HepG2 (cell line): Measurements from ENCODE around the gene SYNGR1. TPM values are rescaled to one million over a fixed set of nuclear protein-coding genes. Genes with fewer than 3 reads are reported as not detected.

Experiments used
- ATAC-seq: fragments of 200-7000 bp; cut with Tn5 transposase; 3 replicates; pipeline ENCODE4 v1.9.1; 2020; ENCODE audit warnings: mild to moderate bottlenecking, moderate library complexity
- BruUV-seq: library from RNA; stranded (reverse); fragments of 400-500 nt; replicated peaks from 2 replicates; lab custom pipeline; 2021; lab: Mats Ljungman, UMichigan
- CTCF ChIA-PET: fragments of 300-600 bp; formaldehyde crosslinking; extraction: SDS; loops from one replicate; lab custom pipeline; 2021; ENCODE audit warnings: low total read pairs, inconsistent platforms, low intra/inter-chr PET ratio; lab: Yijun Ruan, JAX
- POLR2A ChIA-PET: fragments of 350-600 bp; sonication (Branson Sonifier 250); formaldehyde crosslinking; loops from one replicate; lab custom pipeline; 2020; ENCODE audit warnings: antibody characterized with exemption, inconsistent platforms; lab: Yijun Ruan, JAX
- DNase-seq: peaks from one replicate; pipeline ENCODE4 v3.0.0-alpha.2; 2015; ENCODE audit warnings: low spot score
- FAIRE-seq: peaks from 3 replicates; lab custom pipeline; 2011; peaks lifted over from hg19 to GRCh38; lab: Jason Lieb, UNC
- H2AFZ ChIP-seq: one replicate; pipeline ENCODE4 v1.6.1; 2011; ENCODE audit warnings: low read length, inconsistent platforms
- H3K27ac ChIP-seq: fragments of 300-600 bp; 3 replicates; pipeline ENCODE4 v1.8.0; 2011; ENCODE audit warnings: mixed run types, mild to moderate bottlenecking, mixed read lengths, low read length, inconsistent platforms; ENCODE audit not compliant: insufficient read depth; ENCODE audit errors: extremely low read length
- H3K27me3 ChIP-seq, 2 experiments: fragments of 200-600 bp in 1 of 2; 2 replicates in 1 of 2; 3 replicates in 1 of 2; pipeline versions ENCODE4 v1.6.0 to v1.8.0; 2011; ENCODE audit warnings: low read length in 2 of 2, mild to moderate bottlenecking in 2 of 2, moderate library complexity in 2 of 2, inconsistent platforms in 1 of 2; ENCODE audit not compliant: insufficient read depth in 2 of 2, control insufficient read depth in 1 of 2
- H3K36me3 ChIP-seq, 2 experiments: fragments of 200-600 bp in 1 of 2; replicated peaks in 1 of 2; 2 replicates in 1 of 2; 3 replicates in 1 of 2; pipeline versions ENCODE4 v1.5.1 to v1.8.0; 2011; ENCODE audit warnings: low read length in 2 of 2, inconsistent platforms in 1 of 2; ENCODE audit not compliant: insufficient read depth in 2 of 2, control insufficient read depth in 1 of 2
- H3K4me1 ChIP-seq: 2 replicates; pipeline ENCODE4 v1.5.1; 2012; ENCODE audit warnings: low read length, inconsistent platforms; ENCODE audit not compliant: insufficient read depth
- H3K4me2 ChIP-seq: 2 replicates; pipeline ENCODE4 v1.6.0; 2011; ENCODE audit warnings: low read depth, low read length, inconsistent platforms
- H3K4me3 ChIP-seq, 3 experiments: fragments of 200-600 bp in 1 of 3; sonication (generic), shearing (Covaris generic) in 1 of 3; replicated peaks in 1 of 3; 2 replicates each; pipeline ENCODE4 v1.5.1; 2011 to 2016; ENCODE audit warnings: low read length in 3 of 3, inconsistent platforms in 2 of 3, low read depth in 2 of 3, mild to moderate bottlenecking in 2 of 3, control low read depth in 1 of 3, mixed read lengths in 1 of 3; ENCODE audit not compliant: insufficient read depth in 1 of 3
- H3K79me2 ChIP-seq: one replicate; pipeline ENCODE4 v1.6.1; 2011; ENCODE audit warnings: low read length, inconsistent platforms; ENCODE audit not compliant: insufficient read depth
- H3K9ac ChIP-seq: 2 replicates; pipeline ENCODE4 v1.6.0; 2011; ENCODE audit warnings: mild to moderate bottlenecking, low read depth, low read length, inconsistent platforms; ENCODE audit not compliant: insufficient read depth
- H3K9me3 ChIP-seq: 2 replicates; pipeline ENCODE4 v1.5.1; 2012; ENCODE audit warnings: mild to moderate bottlenecking, low read length
- H4K20me1 ChIP-seq: 2 replicates; pipeline ENCODE4 v1.6.0; 2011; ENCODE audit warnings: inconsistent platforms, mild to moderate bottlenecking, low read length, moderate library complexity; ENCODE audit not compliant: insufficient read depth
- AGO2 ChIP-seq: fragments of 200-400 bp; formaldehyde crosslinking; optimal IDR thresholded peaks from 2 replicates; pipeline ENCODE3; 2017; ENCODE audit warnings: mild to moderate bottlenecking, low read depth, low read length, moderate library complexity
- MTF1 ChIP-seq: sonication (generic); formaldehyde crosslinking; IDR thresholded peaks from 2 replicates; pipeline ENCODE4 v1.5.0; 2020; ENCODE audit warnings: missing genetic modification reagents
- NPAS2 ChIP-seq: sonication (generic); formaldehyde crosslinking; IDR thresholded peaks from 2 replicates; pipeline ENCODE4 v1.8.0; 2022; ENCODE audit warnings: mild to moderate bottlenecking, missing genetic modification reagents, borderline replicate concordance
- POLR2A ChIP-seq, 2 experiments: IDR thresholded peaks; 2 replicates each; pipeline ENCODE4 v1.6.1; 2011; ENCODE audit warnings: low read depth in 2 of 2, low read length in 2 of 2, mild to moderate bottlenecking in 1 of 2, moderate library complexity in 1 of 2; ENCODE audit not compliant: insufficient read depth in 1 of 2
- POLR2G ChIP-seq: fragments of 200-400 bp; formaldehyde crosslinking; IDR thresholded peaks from 2 replicates; pipeline ENCODE4 v1.6.1; 2018; ENCODE audit warnings: mild to moderate bottlenecking, low read depth, low read length, moderate library complexity
- RBFOX2 ChIP-seq: fragments of 200-400 bp; formaldehyde crosslinking; IDR thresholded peaks from 2 replicates; pipeline ENCODE4 v1.6.1; 2017; ENCODE audit warnings: low read depth, mild to moderate bottlenecking, low read length
- RBM22 ChIP-seq: fragments of 200-400 bp; formaldehyde crosslinking; optimal IDR thresholded peaks from 2 replicates; pipeline ENCODE3; 2017; ENCODE audit warnings: mild to moderate bottlenecking, low read length, moderate library complexity
- ZNF207 ChIP-seq: fragments of 450-650 bp; IDR thresholded peaks from 2 replicates; pipeline ENCODE4 v1.6.1; 2016; ENCODE audit warnings: antibody characterized with exemption, borderline replicate concordance
- WGBS: methylation state at CpG from one replicate; pipeline ENCODE4 v1.1.6; 2017; ENCODE audit warnings: low lambda C conversion rate; 5-methylcytosine and 5-hydroxymethylcytosine counted together
- in situ Hi-C: cut with HindIII; loops from 2 replicates; pipeline ENCODE4 v1.10.0; 2017; ENCODE audit warnings: low pct_unique_long_range_greater_than_20kb; ENCODE audit not compliant: extremely low pct_ligation_motif_present
- intact Hi-C: fragments of 100-400 bp; cut with micrococcal nuclease; formaldehyde crosslinking; loops from one replicate; pipeline ENCODE4 v1.10.0; 2022; ENCODE audit not compliant: unreplicated experiment
- polyA plus RNA-seq, 8 experiments: library from polyadenylated mRNA; depleted of rRNA in 3 of 8; stranded (reverse) in 7 of 8; unstranded in 1 of 8; fragments of >200 nt; fragmentation: Illumina TruSeq in 4 of 8; extraction: Trizol in 4 of 8; gene quantifications; 2 replicates each; pipeline versions ENCODE4 v1.2.1 to v1.2.3, GENCODE V29; 2011 to 2016; ENCODE audit warnings: low read depth in 4 of 8, missing spikeins in 1 of 8, mixed read lengths in 1 of 8; ENCODE audit not compliant: insufficient read depth in 1 of 8
- total RNA-seq, 5 experiments: library from RNA; depleted of rRNA; stranded (reverse); fragments of >200 nt; fragmentation: Illumina TruSeq; extraction: Trizol; gene quantifications; 2 replicates each; pipeline ENCODE4 v1.2.3, GENCODE V29; 2016; ENCODE audit warnings: low read depth in 1 of 5

Gene SYNGR1
- total and polyA plus RNA-seq, 2 of the 13 experiments (the other 11 are each of a cell fraction or from before 2014, with no cell fraction given): 0.27 to 2.7 TPM

DNA sequence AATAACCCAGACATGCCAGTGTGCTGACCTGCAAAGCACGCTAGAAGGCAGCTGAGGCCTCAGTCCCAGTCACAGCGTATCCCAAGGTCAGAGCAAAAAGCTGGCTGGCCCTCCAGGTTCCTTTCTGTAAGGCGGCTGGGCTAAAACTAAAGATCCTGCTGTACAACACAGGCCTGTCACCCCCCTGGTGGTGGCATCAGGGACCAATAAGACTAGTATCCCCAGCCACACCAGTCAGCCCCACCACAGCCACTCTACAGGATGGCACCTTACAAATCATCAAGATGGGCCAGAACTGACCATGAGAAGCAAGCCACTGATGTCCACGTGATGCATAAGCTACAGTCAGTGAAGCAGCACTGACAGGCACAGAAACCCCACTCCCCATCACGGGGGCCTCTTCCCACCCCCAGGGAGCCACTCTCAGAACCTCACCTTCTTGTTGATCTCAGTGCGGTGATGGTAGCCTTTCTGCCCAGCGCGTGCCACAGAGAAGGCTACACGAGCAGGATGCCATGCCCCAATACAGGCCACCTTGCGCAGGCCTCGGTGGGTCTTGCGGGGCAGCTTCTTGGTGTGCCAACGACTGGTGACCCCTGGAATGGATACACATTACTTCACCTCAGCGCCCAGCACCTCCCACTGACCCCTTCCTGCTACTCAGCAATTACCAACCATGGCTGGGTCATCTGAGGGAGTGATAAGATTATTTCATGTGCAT is 35.4 kb upstream of the SYNGR1 start (continued):
- TF ChIP-seq POLR2A (IDR thresholded peaks at IDR 0.05; ENCODE audit: insufficient read depth in 1 of 2, low read depth in 2 of 2, low read length in 2 of 2): peak; percentile 5 to 51; a peak in 3 of 4 replicates

DNA sequence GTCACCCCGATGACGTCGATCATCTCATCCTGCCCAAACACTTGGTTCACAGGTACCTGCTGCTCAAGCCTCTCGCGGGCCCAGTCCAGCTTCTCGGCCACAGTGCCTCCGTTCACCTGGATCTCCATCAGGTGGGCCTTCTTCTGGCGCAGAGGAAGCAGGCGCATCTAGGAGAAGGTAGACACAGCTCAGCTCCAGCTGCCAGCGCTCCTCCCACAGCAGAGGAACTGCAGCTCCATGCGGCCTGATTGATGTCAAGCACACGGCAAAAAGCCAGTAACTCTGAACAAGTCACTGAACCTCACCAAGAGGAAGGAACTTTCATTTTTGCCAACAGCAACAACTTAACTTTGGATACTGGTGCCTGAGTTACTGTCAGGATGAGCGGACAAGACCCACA is 34.4 kb upstream of the SYNGR1 start:
- in situ Hi-C loops (no loop called here), intact Hi-C loops (loop anchor here (5.0 kb wide), 1 partner anchor 73 kb away; the partner anchor contains the start of gene PDGFB)
- DNase-seq: no peak
- Histone ChIP-seq H3K9me3 (no peaks in the 10 kb centered on the region), H3K27ac (peak overlapping the region; percentile 36), H3K9ac (peak overlapping the region; percentile 46), H3K4me2 (peak overlapping the region; percentile 94), H3K4me1 (peaks cover 52% of the 10 kb centered on the region), H3K36me3 (peaks cover 44 to 68% of the 10 kb centered on the region in 2 experiments), H3K27me3 (no peaks in the 10 kb centered on the region; a peak in 1 of 5 replicates), H2AFZ (no peak overlapping the region), H3K79me2 (peaks cover 46% of the 10 kb centered on the region), H4K20me1 (peaks cover 72% of the 10 kb centered on the region), H3K4me3 (peak overlapping the region in 1 of 3 experiments; percentile 20; a peak in 1 of 6 replicates)
- ATAC-seq: no peak
- 0 out of 2 replicates have a peak, but pooled peaks have one; percentile 27 for TF ChIP-seq NPAS2 (CRISPR knock-in tag)
- TF ChIP-seq AGO2: peak; percentile 59
- no peak for TF ChIP-seq MTF1 (CRISPR knock-in tag)
- TF ChIP-seq ZNF207: no peak
- TF ChIP-seq RBFOX2: peak; percentile 37; the same call in 1 of the 2 replicates
- peak; percentile 51 for TF ChIP-seq RBM22
- peak; percentile 47; the same call in 1 of the 2 replicates for TF ChIP-seq POLR2G
- FAIRE-seq: no peak
- ChIA-PET POLR2A (interaction anchor here (1.6 to 5.2 kb wide), 2 partner anchors 12 to 15 kb away, joined by 5 to 55 read pairs; no protein-coding TSS in a partner anchor), CTCF (no interaction called here)
- 94% methylated on average over 8 of the region's 13 CpGs for WGBS
- BruUV-seq: no TSS peak
